H1 (cell line): ENCODE measurements around the gene CD47. TPM values are rescaled to one million over a fixed set of nuclear protein-coding genes. Genes with fewer than 3 reads are reported as not detected.

ENCODE experiments used
- CTCF ChIA-PET: fragments of 300-600 bp; sonication (Branson Sonifier 250); formaldehyde crosslinking; loops from one replicate; lab custom pipeline; 2021; ENCODE audit not compliant: partially characterized antibody; lab: Charles Lee
- POLR2A ChIA-PET: fragments of 300-600 bp; sonication (Branson Sonifier 250); formaldehyde crosslinking; loops from one replicate; lab custom pipeline; 2021; ENCODE audit warnings: inconsistent platforms; ENCODE audit not compliant: partially characterized antibody; lab: Charles Lee
- DNase-seq, 2 experiments: peaks; one replicate each; pipeline versions ENCODE4 v3.0.0 to v3.0.0-alpha.2; 2010 to 2022; ENCODE audit warnings: low spot score in 2 of 2, low read depth in 1 of 2, mixed read lengths in 1 of 2
- FAIRE-seq: peaks from 2 replicates; lab custom pipeline; 2011; peaks lifted over from hg19 to GRCh38; lab: Jason Lieb, UNC
- H2AFZ ChIP-seq: 2 replicates; pipeline ENCODE4 v1.8.1; 2012; ENCODE audit warnings: low read length, inconsistent platforms
- H2AK5ac ChIP-seq: 2 replicates; pipeline ENCODE4 v1.6.1; 2013; ENCODE audit warnings: low read depth, low read length
- H2BK120ac ChIP-seq: replicated peaks from 2 replicates; pipeline ENCODE3; 2013; ENCODE audit warnings: low read depth, low read length, inconsistent platforms
- H2BK12ac ChIP-seq: 2 replicates; pipeline ENCODE4 v1.6.1; 2013; ENCODE audit warnings: low read depth, low read length
- H2BK15ac ChIP-seq: 2 replicates; pipeline ENCODE4 v1.6.1; 2013; ENCODE audit warnings: low read length
- H2BK20ac ChIP-seq: 2 replicates; pipeline ENCODE4 v1.6.1; 2013; ENCODE audit warnings: low read length
- H2BK5ac ChIP-seq: 2 replicates; pipeline ENCODE4 v1.6.1; 2013; ENCODE audit warnings: low read depth, low read length
- H3K14ac ChIP-seq: 2 replicates; pipeline ENCODE4 v1.6.1; 2013; ENCODE audit warnings: inconsistent platforms; ENCODE audit not compliant: insufficient read length
- H3K18ac ChIP-seq: 2 replicates; pipeline ENCODE4 v1.6.1; 2013; ENCODE audit warnings: low read length; ENCODE audit errors: extremely low read depth
- H3K23ac ChIP-seq: 2 replicates; pipeline ENCODE4 v1.6.1; 2013; ENCODE audit warnings: inconsistent platforms; ENCODE audit not compliant: insufficient read length
- H3K23me2 ChIP-seq: 2 replicates; pipeline ENCODE4 v1.6.1; 2013; ENCODE audit warnings: low read depth, low read length
- H3K27ac ChIP-seq: 2 replicates; pipeline ENCODE4 v1.6.1; 2011; ENCODE audit warnings: low read depth, low read length, inconsistent platforms
- H3K27me3 ChIP-seq, 4 experiments: replicated peaks in 1 of 4; 1 replicate in 1 of 4; 2 replicates in 3 of 4; pipeline versions ENCODE4 v1.6.1 to v1.8.1; 2011 to 2013; ENCODE audit warnings: low read length in 3 of 4, mild to moderate bottlenecking in 3 of 4, inconsistent platforms in 2 of 4, mixed read lengths in 2 of 4, moderate library complexity in 1 of 4; ENCODE audit not compliant: control insufficient read depth in 3 of 4, insufficient read depth in 3 of 4; ENCODE audit errors: extremely low read depth in 1 of 4
- H3K36me3 ChIP-seq, 4 experiments: 2 replicates each; pipeline versions ENCODE4 v1.6.1 to v1.8.1; 2011 to 2013; ENCODE audit warnings: mild to moderate bottlenecking in 4 of 4, low read length in 3 of 4, moderate library complexity in 2 of 4, control low read depth in 1 of 4, inconsistent platforms in 1 of 4; ENCODE audit not compliant: insufficient read depth in 4 of 4, control insufficient read depth in 2 of 4
- H3K4ac ChIP-seq: replicated peaks from 2 replicates; pipeline ENCODE3; 2013; ENCODE audit warnings: low read length, low read depth, mixed read lengths, inconsistent platforms; ENCODE audit not compliant: insufficient read length
- H3K4me1 ChIP-seq, 4 experiments: replicated peaks in 1 of 4; 1 replicate in 1 of 4; 2 replicates in 3 of 4; pipeline versions ENCODE4 v1.6.1 to v1.8.1; 2011 to 2013; ENCODE audit warnings: low read length in 3 of 4, inconsistent platforms in 2 of 4, mixed read lengths in 1 of 4; ENCODE audit not compliant: insufficient read depth in 4 of 4, control insufficient read depth in 3 of 4
- H3K4me2 ChIP-seq, 2 experiments: 2 replicates each; pipeline versions ENCODE4 v1.6.1 to v1.8.1; 2011 to 2013; ENCODE audit warnings: low read depth in 2 of 2, low read length in 2 of 2, control low read depth in 1 of 2, inconsistent platforms in 1 of 2, mild to moderate bottlenecking in 1 of 2; ENCODE audit not compliant: insufficient read depth in 1 of 2
- H3K4me3 ChIP-seq, 4 experiments: fragments of 200-600, 300-600 bp in 1 of 4; sonication (generic), shearing (Covaris generic), sonication (Bioruptor Twin) in 1 of 4; 2 replicates each; pipeline versions ENCODE4 v1.5.1 to v1.8.1; 2011 to 2016; ENCODE audit warnings: low read length in 4 of 4, low read depth in 3 of 4, control low read depth in 2 of 4, inconsistent platforms in 2 of 4, mild to moderate bottlenecking in 2 of 4, mixed read lengths in 1 of 4, moderate library complexity in 1 of 4; ENCODE audit not compliant: insufficient read depth in 2 of 4; ENCODE audit errors: extremely low read depth in 1 of 4
- H3K56ac ChIP-seq: replicated peaks from 2 replicates; pipeline ENCODE3; 2013; ENCODE audit warnings: low read depth, mild to moderate bottlenecking, mixed read lengths, low read length, inconsistent platforms; ENCODE audit not compliant: insufficient read length
- H3K79me1 ChIP-seq: 2 replicates; pipeline ENCODE4 v1.6.1; 2013; ENCODE audit warnings: low read depth, low read length, control low read depth
- H3K79me2 ChIP-seq, 2 experiments: 2 replicates each; pipeline versions ENCODE4 v1.6.1 to v1.8.1; 2012 to 2013; ENCODE audit warnings: low read length in 2 of 2, mild to moderate bottlenecking in 2 of 2, inconsistent platforms in 1 of 2; ENCODE audit not compliant: insufficient read depth in 2 of 2, control insufficient read depth in 1 of 2
- H3K9ac ChIP-seq, 4 experiments: replicated peaks in 1 of 4; 1 replicate in 1 of 4; 2 replicates in 3 of 4; pipeline versions ENCODE4 v1.6.1 to v1.8.1; 2011 to 2013; ENCODE audit warnings: low read depth in 3 of 4, low read length in 3 of 4, control low read depth in 2 of 4, mild to moderate bottlenecking in 2 of 4, moderate library complexity in 2 of 4, inconsistent platforms in 1 of 4; ENCODE audit errors: extremely low read depth in 1 of 4
- H3K9me3 ChIP-seq, 2 experiments: 2 replicates each; pipeline versions ENCODE4 v1.6.1 to v1.8.1; 2012 to 2013; ENCODE audit warnings: mild to moderate bottlenecking in 2 of 2, moderate library complexity in 2 of 2, control low read depth in 1 of 2, inconsistent platforms in 1 of 2, low read depth in 1 of 2, low read length in 1 of 2, mixed read lengths in 1 of 2; ENCODE audit not compliant: insufficient read depth in 2 of 2
- H4K20me1 ChIP-seq, 2 experiments: replicated peaks in 1 of 2; 2 replicates each; pipeline versions ENCODE3 to v1.8.1; 2011 to 2013; ENCODE audit warnings: inconsistent platforms in 2 of 2, low read length in 2 of 2, mild to moderate bottlenecking in 1 of 2; ENCODE audit not compliant: insufficient read depth in 2 of 2, control insufficient read depth in 1 of 2
- H4K5ac ChIP-seq: 2 replicates; pipeline ENCODE4 v1.6.1; 2013; ENCODE audit warnings: low read length, low read depth, mixed read lengths, inconsistent platforms; ENCODE audit not compliant: insufficient read length
- H4K8ac ChIP-seq: 2 replicates; pipeline ENCODE4 v1.8.0; 2013; ENCODE audit warnings: mild to moderate bottlenecking, moderate library complexity, low read length, inconsistent platforms; ENCODE audit not compliant: insufficient read depth; ENCODE audit errors: extremely low read depth
- H4K91ac ChIP-seq: replicated peaks from 2 replicates; pipeline ENCODE3; 2013; ENCODE audit warnings: low read length, mixed read lengths, inconsistent platforms; ENCODE audit not compliant: insufficient read length
- BCL11A ChIP-seq, 2 experiments: IDR thresholded peaks; one replicate each; pipeline ENCODE4 v1.6.1; 2011; ENCODE audit warnings: low read depth in 2 of 2, low read length in 2 of 2, mild to moderate bottlenecking in 2 of 2
- BRCA1 ChIP-seq: IDR thresholded peaks from 2 replicates; pipeline ENCODE4 v1.6.1; 2012; ENCODE audit warnings: low read depth, low read length, improper control_type of control experiment
- CHD2 ChIP-seq: IDR thresholded peaks from 2 replicates; pipeline ENCODE4 v1.6.1; 2012; ENCODE audit warnings: low read length, improper control_type of control experiment
- CTBP2 ChIP-seq: IDR thresholded peaks from 2 replicates; pipeline ENCODE4 v1.7.0; 2011; ENCODE audit warnings: borderline replicate concordance, mild to moderate bottlenecking, moderate library complexity, mixed read lengths, low read length; ENCODE audit not compliant: insufficient read depth, insufficient read length
- CTCF ChIP-seq, 3 experiments: IDR thresholded peaks; 1 replicate in 2 of 3; 2 replicates in 1 of 3; pipeline versions ENCODE4 v1.5.1 to v1.6.1; 2011; ENCODE audit warnings: low read length in 3 of 3, mild to moderate bottlenecking in 3 of 3, inconsistent platforms in 2 of 3, low read depth in 1 of 3, moderate library complexity in 1 of 3; ENCODE audit not compliant: insufficient read depth in 1 of 3; ENCODE audit errors: control extremely low read depth in 1 of 3
- E2F6 ChIP-seq: IDR thresholded peaks from 2 replicates; pipeline ENCODE4 v1.6.1; 2012; ENCODE audit warnings: inconsistent platforms
- EP300 ChIP-seq, 2 experiments: IDR thresholded peaks; 1 replicate in 1 of 2; 2 replicates in 1 of 2; pipeline ENCODE4 v1.6.1; 2011 to 2012; ENCODE audit warnings: low read depth in 2 of 2, low read length in 2 of 2, mild to moderate bottlenecking in 2 of 2, borderline replicate concordance in 1 of 2, inconsistent platforms in 1 of 2, moderate library complexity in 1 of 2
- JUN ChIP-seq: IDR thresholded peaks from 2 replicates; pipeline ENCODE4 v1.6.1; 2011; ENCODE audit warnings: low read depth, mild to moderate bottlenecking, improper control_type of control experiment, low read length
- TEAD4 ChIP-seq: IDR thresholded peaks from 2 replicates; pipeline ENCODE4 v1.6.1; 2012; ENCODE audit warnings: low read depth, low read length, inconsistent platforms, mixed read lengths
- WGBS, 2 experiments: shearing (Covaris generic) in 1 of 2; methylation state at CpG; one replicate each; pipeline versions ENCODE4 v1.1.6 to v1.1.7; 2013 to 2015; ENCODE audit warnings: low lambda C conversion rate in 2 of 2, mixed read lengths in 2 of 2, inconsistent platforms in 1 of 2, low coverage in 1 of 2, missing lambda C conversion rate in 1 of 2; ENCODE audit not compliant: insufficient replicate concordance in 2 of 2, insufficient coverage in 1 of 2, insufficient read length in 1 of 2; ENCODE audit errors: extremely low coverage in 1 of 2, missing lambda C conversion rate in 1 of 2; 5-methylcytosine and 5-hydroxymethylcytosine counted together
- polyA plus RNA-seq, 7 experiments: library from polyadenylated mRNA; depleted of rRNA in 3 of 7; stranded (reverse) in 5 of 7; unstranded in 2 of 7; fragments of >200 nt in 5 of 7; fragments of 200-250 nt in 2 of 7; gene quantifications; 1 replicate in 5 of 7; 2 replicates in 1 of 7; 4 replicates in 1 of 7; pipeline versions ENCODE4 v1.2.1 to v1.2.3, GENCODE V29; 2011 to 2013; ENCODE audit warnings: missing spikeins in 2 of 7, mixed read lengths in 2 of 7
- total RNA-seq: library from RNA; stranded (reverse); fragmentation: NEBNext Ultra II Directional; extraction: Animal tissue kit (Norgen Biotek cat#: 25700); gene quantifications from 2 replicates; pipeline ENCODE4 v1.2.1, GENCODE V29; 2021

Gene CD47
- total and polyA plus RNA-seq, 2 of the 8 experiments (the other 6 are each of a cell fraction or from before 2014, with no cell fraction given), result 14.4 to 19.3 TPM

GRCh38 chr3:107999215-107999775 is 91.5 kb downstream of the CD47 start:
- Histone ChIP-seq H2AFZ (0 out of 2 replicates have a peak overlapping the region, but pooled peaks have one; percentile 30), H2BK12ac (no peak overlapping the region), H3K23me2 (no peaks in the 10 kb centered on the region), H2BK5ac (peak overlapping the region; percentile 25; the same call in 1 of the 2 replicates), H3K18ac (peak overlapping the region; percentile 21; the same call in 1 of the 2 replicates), H4K5ac (no peak overlapping the region), H3K79me2 (no peaks in the 10 kb centered on the region), H2BK120ac (no peak overlapping the region), H4K20me1 (no peaks in the 10 kb centered on the region), H3K27me3 (no peaks in the 10 kb centered on the region), H3K9ac (no peak overlapping the region), H3K36me3 (no peaks in the 10 kb centered on the region), H3K4me2 (peak overlapping the region; percentile 12 to 15; a peak in 2 of 4 replicates), H3K4ac (no peak overlapping the region), H4K8ac (no peak overlapping the region), H3K4me3 (no peak overlapping the region), H3K9me3 (no peaks in the 10 kb centered on the region), H3K4me1 (peaks cover 0 to 4% (median 2%) of the 10 kb centered on the region in 4 experiments; a peak in 5 of 7 replicates), H2BK20ac (0 out of 2 replicates have a peak overlapping the region, but pooled peaks have one; percentile 7), H2BK15ac (peak overlapping the region; percentile 8; the same call in 1 of the 2 replicates), H2AK5ac (no peak overlapping the region), H3K79me1 (no peaks in the 10 kb centered on the region), H3K23ac (no peak overlapping the region), H4K91ac (no peak overlapping the region), H3K14ac (no peak overlapping the region), H3K27ac (no peak overlapping the region), H3K56ac (no peak overlapping the region)
- 78% methylated on average over 5 of the region's 5 CpGs; no CpG with 5 or more reads in 1 of the 2 experiments for WGBS, 2 experiments
- CTCF ChIA-PET, result interaction anchor here (1.7 kb wide), 1 partner anchor 25 kb away, joined by 5 read pairs; no protein-coding TSS in a partner anchor
- DNase-seq (peak in 1 of 2 experiments; percentile 34), FAIRE-seq (peak; percentile 85)
- POLR2A ChIA-PET, result no interaction called here
- TF ChIP-seq JUN, result 0 out of 2 replicates have a peak, but pooled peaks have one; percentile 11
- TF ChIP-seq CHD2, result no peak
- no peak for TF ChIP-seq BCL11A (IDR thresholded peaks at IDR 0.05; ENCODE audit: low read depth in 2 of 2, low read length in 2 of 2)
- TF ChIP-seq BRCA1, result no peak
- TF ChIP-seq CTCF (IDR thresholded peaks at IDR 0.05; ENCODE audit: control extremely low read depth in 1 of 3, insufficient read depth in 1 of 3, low read depth in 1 of 3, low read length in 3 of 3), result peak in 1 of 3 experiments; percentile 24; a peak in 1 of 4 replicates
- 0 out of 2 replicates have a peak, but pooled peaks have one; percentile 22 for TF ChIP-seq TEAD4
- TF ChIP-seq EP300 (IDR thresholded peaks at IDR 0.05; ENCODE audit: borderline replicate concordance in 1 of 2, low read depth in 2 of 2, low read length in 2 of 2), result no peak
- no peak for TF ChIP-seq CTBP2
- TF ChIP-seq E2F6, result no peak
